HepG2 (cell line): ENCODE data around the gene ZDHHC3. TPM values are rescaled to one million over a fixed set of nuclear protein-coding genes. Genes with fewer than 3 reads are reported as not detected.

Experiments used
- ARNTL ChIP-seq: sonication (generic); formaldehyde crosslinking; IDR thresholded peaks from 2 replicates; pipeline ENCODE4 v1.4.0; 2020; ENCODE audit warnings: mild to moderate bottlenecking, missing genetic modification reagents
- CAMTA2 ChIP-seq: sonication (generic); formaldehyde crosslinking; IDR thresholded peaks from 2 replicates; pipeline ENCODE4 v1.4.0; 2020; ENCODE audit warnings: mild to moderate bottlenecking, missing genetic modification reagents, borderline replicate concordance
- HBP1 ChIP-seq: IDR thresholded peaks from 2 replicates; pipeline ENCODE4 v1.6.1; 2016; ENCODE audit warnings: low read depth, control low read depth
- HMGXB3 ChIP-seq: sonication (generic); formaldehyde crosslinking; IDR thresholded peaks from 2 replicates; pipeline ENCODE4 v1.4.0; 2020; ENCODE audit warnings: missing genetic modification reagents, borderline replicate concordance
- TOPORS ChIP-seq: sonication (generic); formaldehyde crosslinking; IDR thresholded peaks from 2 replicates; pipeline ENCODE4 v1.8.0; 2023; ENCODE audit warnings: mild to moderate bottlenecking, missing genetic modification reagents
- XRCC5 ChIP-seq: fragments of 200-400 bp; formaldehyde crosslinking; optimal IDR thresholded peaks from 2 replicates; pipeline ENCODE3; 2017; ENCODE audit warnings: mild to moderate bottlenecking, low read length
- ZBTB8A ChIP-seq: sonication (generic); formaldehyde crosslinking; IDR thresholded peaks from 2 replicates; pipeline ENCODE4 v1.4.0; 2020; ENCODE audit warnings: mild to moderate bottlenecking, low read depth, missing genetic modification reagents, borderline replicate concordance
- ZNF138 ChIP-seq: sonication (generic); formaldehyde crosslinking; IDR thresholded peaks from 2 replicates; pipeline ENCODE4 v1.5.0; 2020; ENCODE audit warnings: mild to moderate bottlenecking, low read depth, missing genetic modification reagents
- ZNF292 ChIP-seq: sonication (generic); formaldehyde crosslinking; IDR thresholded peaks from 2 replicates; pipeline ENCODE4 v1.8.1; 2022; ENCODE audit warnings: mild to moderate bottlenecking, low read depth, missing genetic modification reagents, borderline replicate concordance
- ZNF513 ChIP-seq: sonication (generic); formaldehyde crosslinking; conservative IDR thresholded peaks from 2 replicates; pipeline ENCODE4 v1.5.0; 2020; ENCODE audit warnings: missing genetic modification reagents
- ZSCAN31 ChIP-seq: sonication (generic); formaldehyde crosslinking; IDR thresholded peaks from 2 replicates; pipeline ENCODE4 v1.5.0; 2020; ENCODE audit warnings: low read depth, mild to moderate bottlenecking, missing genetic modification reagents
- polyA plus RNA-seq, 8 experiments: library from polyadenylated mRNA; depleted of rRNA in 3 of 8; stranded (reverse) in 7 of 8; unstranded in 1 of 8; fragments of >200 nt; fragmentation: Illumina TruSeq in 4 of 8; extraction: Trizol in 4 of 8; gene quantifications; 2 replicates each; pipeline versions ENCODE4 v1.2.1 to v1.2.3, GENCODE V29; 2011 to 2016; ENCODE audit warnings: low read depth in 4 of 8, missing spikeins in 1 of 8, mixed read lengths in 1 of 8; ENCODE audit not compliant: insufficient read depth in 1 of 8
- total RNA-seq, 5 experiments: library from RNA; depleted of rRNA; stranded (reverse); fragments of >200 nt; fragmentation: Illumina TruSeq; extraction: Trizol; gene quantifications; 2 replicates each; pipeline ENCODE4 v1.2.3, GENCODE V29; 2016; ENCODE audit warnings: low read depth in 1 of 5

Gene ZDHHC3
- total and polyA plus RNA-seq, 2 of the 13 experiments (the other 11 are each of a cell fraction or from before 2014, with no cell fraction given) = 44.1 to 65.7 TPM

- TF ChIP-seq HMGXB3 (CRISPR knock-in tag) (no peak), HBP1 (CRISPR knock-in tag) (no peak), ZNF138 (CRISPR knock-in tag) (no peak), ZBTB8A (CRISPR knock-in tag) (no peak), ZSCAN31 (CRISPR knock-in tag) (no peak), ZNF513 (CRISPR knock-in tag) (no peak), ZNF292 (CRISPR knock-in tag) (no peak), XRCC5 (no peak), ARNTL (no peak), CAMTA2 (CRISPR knock-in tag) (no peak), TOPORS (no peak)
- TF ChIP-seq, all 625 proteins: peak for 0
Measured at GRCh38 chr3:45003859-45004258, 27.9 kb upstream of the ZDHHC3 start (continued).
